Inferior parietal cortex (tissue), 1 donor: ENCODE results near the gene FBLN2.
A peak's percentile ranks its signal among the peaks of the same experiment; 100 is the strongest.

Experiments used
- DNase-seq: peaks from one replicate; pipeline ENCODE4 v3.0.0-alpha.2; 2016; ENCODE audit errors: extremely low spot score

Gene FBLN2

DNA sequence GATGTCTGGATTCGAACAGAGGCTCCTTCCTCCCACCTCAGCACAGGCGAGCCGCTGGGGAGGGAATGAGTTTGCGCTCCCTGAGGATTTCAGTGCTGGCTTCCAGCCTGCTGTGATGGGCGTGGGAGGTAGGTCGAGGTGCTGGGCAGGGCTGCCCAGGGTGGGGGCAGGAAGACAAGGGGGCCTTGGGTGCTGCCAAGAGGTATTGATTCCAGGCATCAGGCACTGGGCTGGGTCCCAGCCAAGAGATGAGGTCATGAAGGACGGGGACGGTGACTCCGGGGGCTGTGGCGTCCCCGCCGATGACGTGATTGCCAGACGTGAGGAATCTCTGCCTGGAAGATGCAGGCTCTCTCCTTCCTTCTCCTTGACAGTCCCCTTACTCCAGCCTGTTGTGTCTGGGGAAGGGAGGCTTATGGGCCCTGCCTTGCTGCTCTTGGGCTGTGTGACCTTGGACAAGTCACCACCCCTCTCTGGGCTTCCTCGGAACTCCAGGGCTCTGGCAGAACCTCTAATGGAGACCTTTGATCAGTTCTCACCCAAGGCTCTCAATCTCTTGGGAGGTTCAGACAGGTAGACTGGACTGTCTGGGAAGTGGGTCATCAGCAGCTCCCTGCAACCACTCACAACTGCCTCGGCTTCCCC lies 116.8 kb downstream of the FBLN2 start:
- no peak for DNase-seq

DNA sequence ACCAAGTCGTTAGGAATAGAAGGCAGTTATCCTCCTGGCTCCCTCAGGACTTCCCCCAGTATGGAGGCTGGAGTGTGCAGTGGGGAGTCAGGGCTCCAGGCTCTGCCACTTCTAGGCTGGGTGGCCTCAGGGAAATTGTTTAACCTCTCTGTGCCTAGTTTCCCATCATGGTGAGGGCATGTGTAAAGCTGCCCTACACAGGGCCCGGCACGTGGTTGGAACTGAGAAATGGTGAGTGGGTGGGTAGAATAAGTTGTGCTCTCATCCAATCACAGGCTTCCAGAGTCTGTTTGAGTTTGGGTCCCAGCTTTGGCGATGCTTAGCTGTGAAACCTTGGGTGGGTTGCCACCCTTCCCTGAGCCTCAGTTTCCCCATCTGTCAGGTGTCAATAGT lies 117.3 kb downstream of the FBLN2 start:
- no peak for DNase-seq

DNA sequence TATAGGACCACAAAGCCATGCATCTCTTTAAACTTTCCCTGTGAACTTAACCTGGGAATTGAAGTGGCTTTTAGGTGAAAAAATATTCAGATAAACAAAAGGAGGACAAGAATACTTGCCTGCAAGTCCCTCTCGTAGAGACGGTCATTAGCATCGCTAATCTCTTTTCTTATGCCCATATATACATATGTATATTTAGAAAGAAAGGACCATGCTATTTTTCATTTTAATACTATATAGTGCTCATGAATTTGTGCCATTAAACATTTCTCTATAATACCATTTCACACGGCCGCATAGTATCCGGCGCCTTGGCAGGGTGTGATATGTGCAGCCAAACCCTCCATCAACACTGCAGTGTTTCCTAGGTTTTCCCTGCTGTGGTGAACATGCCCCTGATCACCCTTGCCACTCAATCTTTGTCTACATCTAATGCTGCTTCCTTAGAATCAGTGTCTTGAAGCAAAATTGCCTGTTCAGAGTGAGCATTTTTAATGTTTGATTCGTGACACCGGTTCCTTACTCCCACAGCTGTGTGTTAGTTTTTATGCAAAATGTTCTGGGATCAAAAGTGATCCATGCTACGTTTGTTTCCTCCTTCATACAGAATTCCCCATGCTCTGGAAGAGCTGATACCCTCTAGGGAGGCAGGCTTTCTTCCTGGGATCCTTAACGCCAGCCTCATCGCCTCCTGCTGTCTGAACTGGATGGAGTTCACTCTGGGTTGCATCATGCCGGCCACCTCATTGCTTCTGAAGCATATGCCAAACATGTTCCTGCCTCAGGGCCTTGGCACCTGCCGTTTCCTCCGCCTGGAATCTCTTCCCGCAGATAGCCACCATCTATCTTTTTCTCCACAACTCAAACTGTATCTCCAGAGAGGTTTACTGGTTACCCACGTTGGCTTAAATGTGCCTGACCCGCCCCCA lies 118.1 kb downstream of the FBLN2 start:
- DNase-seq = no peak

DNA sequence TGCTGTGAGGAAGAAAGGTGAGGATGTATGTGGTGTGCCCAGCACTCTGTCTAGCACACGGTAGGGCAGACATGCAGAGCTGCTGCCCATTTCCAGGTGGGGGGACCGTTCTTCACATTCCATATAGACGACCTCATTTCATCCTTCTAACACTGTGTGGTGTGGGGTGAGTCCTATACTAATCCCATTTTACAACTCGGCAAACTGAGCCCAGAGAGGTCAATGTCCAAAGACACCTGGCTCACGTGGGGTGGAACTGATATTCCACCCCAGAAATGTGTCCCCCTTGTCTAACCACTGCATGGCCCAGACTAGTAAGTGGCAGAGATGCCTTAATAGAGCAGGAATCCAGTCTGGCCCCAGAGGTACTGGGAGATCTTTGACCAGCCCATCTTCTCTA lies 119.2 kb downstream of the FBLN2 start:
- DNase-seq = no peak

DNA sequence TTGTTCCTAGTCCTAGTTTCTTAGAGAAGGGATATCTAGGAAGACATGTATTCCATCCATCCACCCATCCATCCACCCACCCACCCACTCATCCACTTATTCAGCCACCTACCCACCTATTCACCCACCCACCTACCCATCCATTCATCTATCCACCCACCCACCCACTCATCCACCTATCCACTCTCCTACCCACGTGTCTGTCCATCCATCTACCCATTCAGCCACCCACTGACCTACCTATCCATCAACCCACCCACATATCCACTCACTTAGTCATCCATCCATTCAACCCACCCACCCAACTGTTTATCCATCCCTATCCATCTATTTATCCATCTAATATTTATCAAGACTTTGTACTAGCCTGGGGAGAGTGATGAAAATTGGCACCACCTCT lies 120.5 kb downstream of the FBLN2 start:
- no peak for DNase-seq

DNA sequence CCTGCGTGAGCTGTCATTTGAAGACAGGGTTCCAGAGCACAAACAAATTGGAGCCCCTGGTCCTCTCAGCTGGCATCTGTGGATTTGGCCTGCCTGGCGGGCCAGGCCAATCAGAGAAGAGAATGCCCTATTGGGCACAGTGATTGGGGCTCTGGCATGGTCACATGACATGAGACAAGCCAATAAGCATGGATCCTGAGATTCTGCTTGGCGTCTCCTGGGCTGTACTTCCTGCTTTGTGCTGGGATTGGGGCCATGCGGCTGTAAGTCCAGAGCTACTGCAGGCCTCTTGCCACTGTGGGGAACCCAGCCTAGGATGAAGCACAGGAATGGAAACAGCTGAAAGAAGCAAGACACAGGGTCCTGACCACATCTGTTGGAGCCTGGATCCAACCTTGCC lies 121.4 kb downstream of the FBLN2 start:
- DNase-seq = no peak

DNA sequence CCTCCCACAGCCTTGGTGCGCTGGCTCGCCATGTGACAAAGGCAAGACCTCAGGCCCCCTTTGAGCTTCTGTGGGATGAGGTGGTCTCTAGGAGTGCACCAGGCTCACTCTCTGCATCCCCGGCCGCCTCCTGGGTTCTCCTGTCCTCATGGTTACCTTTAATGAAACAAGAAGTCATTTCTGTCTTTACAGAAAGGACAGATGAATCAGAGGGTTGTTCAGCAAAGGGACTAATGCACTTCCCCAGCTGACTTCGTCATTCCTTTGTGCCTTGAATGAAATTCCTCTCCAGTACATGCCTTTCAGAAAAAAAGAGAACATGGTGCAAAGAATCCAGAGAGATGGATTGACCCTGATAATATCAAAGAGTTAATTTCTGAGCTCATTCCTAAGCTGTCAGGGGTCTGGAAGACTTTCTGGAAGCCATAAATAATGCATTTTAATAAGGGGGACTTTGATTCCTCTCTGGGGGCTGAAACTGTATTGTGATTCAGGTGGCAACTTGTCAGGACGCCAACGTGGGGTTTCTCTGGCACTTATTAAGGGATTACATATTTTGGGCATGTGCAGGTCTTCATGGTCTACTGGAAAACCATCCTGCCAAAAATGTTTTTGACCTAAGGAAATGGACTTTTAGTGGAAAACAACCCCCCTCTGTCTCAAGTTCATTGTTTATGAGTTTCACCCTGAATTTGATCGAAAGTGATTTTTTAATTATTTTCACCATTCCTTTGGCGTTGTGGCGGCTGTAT lies 122.7 kb downstream of the FBLN2 start:
- no peak for DNase-seq

DNA sequence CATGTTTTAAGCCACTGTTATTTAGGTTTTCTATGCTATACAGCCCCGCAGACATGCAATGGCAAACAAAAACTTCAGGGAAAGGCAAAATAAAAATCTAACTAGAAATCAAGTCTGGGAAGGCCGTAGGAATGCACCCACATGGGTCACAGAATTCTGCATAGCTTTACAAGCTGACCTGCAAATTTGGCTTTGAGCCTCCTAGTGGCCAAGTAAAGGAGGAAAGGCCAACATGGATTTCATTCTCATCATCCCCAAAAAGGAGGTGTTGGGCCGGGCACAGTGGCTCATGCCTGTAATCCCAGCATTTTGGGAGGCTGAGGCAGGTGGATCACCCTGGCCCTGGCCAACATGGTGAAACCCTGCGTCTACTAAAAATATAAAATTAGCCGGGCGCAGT lies 124.3 kb downstream of the FBLN2 start:
- DNase-seq = no peak

DNA sequence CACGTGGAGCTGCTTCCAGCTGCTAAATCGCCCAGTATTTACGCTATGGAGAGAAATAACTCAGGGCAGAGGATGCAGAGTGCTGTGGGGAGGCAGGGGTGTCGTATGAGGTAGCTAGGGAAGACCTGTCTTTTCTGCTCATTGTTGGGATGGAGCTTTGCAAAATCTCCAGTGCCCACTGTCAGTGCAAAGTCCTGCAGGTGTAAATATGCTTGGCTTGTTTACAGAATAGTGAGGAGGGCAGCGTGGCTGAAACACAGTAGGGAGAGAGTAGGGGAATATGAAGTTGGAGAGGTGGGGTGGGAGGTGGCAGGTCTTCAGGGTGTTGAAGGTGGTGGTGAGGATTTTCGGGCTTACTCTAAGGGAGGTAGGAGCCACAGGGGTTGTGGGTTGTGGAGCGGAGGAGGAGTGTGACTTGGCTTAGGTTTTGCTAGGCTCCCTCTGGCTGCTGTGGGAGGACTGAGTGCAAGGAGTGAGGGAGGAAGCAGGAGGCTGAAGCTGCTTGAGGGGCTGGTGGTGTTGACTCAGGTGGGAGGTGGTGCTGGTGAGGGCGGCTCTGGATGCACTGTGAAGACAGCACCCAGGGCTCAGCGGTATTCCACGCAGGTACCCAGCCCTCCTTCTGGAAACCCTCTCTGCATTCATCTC lies 125.7 kb downstream of the FBLN2 start:
- no peak for DNase-seq

DNA sequence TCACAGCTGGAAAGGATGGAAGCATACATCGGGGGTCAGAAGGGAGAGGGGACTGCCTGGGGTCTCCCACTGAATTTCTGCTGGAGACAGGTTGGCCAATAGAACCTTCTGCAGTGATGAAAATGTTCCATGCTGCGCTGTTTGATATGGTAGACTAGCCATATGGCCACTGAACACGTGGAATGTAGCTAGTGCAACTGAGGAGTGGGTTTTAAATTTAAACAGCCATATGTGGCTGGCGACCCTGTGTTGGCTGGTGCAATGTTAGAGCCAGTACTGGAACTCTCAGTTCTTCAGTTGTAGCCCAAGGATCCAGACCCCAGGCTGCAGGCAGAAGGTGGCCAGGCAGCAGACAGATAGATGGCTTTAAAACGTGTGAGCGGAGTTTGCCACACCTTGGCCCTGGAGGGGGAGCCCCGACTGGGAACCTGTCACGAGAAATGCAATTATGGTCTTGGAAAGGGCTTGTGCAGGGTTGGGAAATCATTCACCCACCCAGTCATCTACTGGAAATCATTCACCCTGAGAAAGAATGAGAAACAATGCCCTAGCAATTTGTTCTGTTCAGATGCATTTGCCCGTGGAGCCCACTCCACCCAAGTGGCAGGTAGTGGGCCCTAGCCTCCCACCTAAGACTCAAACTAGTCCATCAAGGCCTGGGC lies 127.6 kb downstream of the FBLN2 start:
- DNase-seq = no peak

DNA sequence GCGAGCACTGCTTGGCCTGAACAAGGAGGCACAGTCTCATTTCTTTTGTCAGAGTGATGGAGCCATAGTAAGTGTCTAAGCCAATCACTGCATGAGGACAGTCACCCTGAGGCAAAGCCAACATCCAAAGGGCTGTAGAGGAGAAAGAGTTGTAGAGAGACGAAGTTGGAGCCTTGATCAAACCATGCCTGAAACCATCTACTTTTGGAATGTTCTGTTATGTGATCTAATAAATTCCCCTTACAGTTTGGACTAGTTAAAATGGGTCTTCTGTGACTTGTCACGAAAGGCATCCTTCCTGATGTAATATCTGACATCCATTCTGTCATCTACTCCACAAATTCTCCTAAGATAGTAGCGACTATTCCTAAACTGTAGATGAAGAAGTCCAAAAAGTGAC lies 128.3 kb downstream of the FBLN2 start:
- no peak for DNase-seq

DNA sequence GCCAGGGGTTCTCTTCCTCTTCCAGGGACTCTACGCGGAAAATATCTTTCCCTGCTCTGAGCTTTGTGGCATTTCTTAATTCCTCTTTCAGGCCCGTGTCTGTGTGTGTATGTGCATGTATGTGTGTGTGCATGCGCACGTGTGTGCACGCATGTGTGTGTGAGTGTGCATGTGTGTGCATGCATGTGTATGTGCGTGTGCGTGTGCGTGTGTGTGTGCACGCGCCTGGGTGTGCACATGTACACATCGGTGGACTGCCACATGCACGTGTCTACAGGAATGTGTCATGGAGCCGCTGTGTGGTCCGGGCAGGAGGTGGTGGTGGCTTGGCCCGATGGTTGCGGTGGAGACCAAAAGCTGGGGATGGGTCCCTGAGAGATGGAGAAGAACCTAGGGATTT lies 133.0 kb downstream of the FBLN2 start:
- no peak for DNase-seq

DNA sequence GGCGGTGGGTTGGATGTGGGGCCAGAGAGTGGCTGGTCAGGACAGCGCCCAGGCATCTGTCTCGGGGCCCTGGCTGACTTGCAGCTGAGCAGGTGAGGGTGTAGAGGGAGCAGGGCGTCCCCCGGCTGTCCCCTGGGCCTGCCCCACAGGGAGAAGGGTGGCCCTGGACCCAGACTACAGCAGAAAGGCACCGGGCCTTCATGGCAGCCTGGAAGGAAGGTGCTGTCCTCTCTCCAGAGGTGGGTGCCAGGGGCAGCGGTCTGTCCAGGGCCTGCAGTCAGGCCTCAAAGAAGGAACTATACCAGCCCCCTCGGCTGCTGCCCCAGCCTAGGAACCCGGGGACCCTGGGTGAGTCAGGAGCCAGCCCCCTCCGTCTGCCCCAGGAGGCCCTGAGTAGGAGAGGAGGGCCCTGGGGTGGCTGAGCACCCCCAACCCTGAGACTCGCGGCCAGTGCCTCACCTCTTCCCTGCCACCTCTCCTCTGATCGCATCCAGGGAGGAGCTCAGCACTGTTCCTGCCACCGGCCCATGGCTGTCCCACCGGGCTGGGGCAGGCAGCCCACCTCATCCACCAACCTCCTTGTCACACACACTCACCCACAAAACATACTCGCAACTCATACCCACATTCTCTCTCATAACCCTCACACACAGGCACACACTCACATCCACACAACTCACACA lies 133.5 kb downstream of the FBLN2 start:
- DNase-seq = no peak

DNA sequence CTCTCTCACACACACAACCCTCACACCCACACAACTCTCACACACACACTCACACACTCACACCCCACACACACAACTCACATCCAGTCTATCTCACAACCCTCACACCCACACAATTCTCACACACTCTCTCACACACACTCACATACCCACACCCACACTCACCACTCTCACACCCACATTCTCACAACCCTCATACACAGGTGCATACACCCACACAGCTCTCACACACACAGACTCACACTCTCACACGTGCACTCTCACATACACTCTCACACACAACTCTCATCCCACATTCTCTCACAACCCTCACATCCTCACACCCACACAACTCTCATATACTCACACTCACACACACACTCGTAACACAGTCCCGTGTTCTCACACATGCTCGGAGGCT lies 134.4 kb downstream of the FBLN2 start:
- no peak for DNase-seq

DNA sequence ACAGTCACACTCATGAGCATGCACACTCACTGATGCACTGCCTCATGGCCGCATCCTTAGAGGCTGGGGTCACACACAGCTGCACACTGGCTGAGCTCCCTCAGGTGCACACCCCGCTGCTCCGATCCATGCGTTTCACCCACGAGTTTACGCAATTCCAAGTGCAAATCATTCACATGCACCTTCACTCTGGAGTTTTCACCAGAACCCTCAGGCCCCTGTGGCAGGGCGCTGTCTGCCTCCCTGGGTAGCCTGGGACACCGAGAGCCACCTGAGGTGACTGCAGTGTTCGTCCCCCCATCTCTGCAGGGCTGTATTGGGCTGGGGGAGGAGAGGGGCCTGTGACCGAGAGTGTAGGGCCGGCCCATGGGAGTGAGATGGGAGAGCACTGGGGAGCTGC lies 134.8 kb downstream of the FBLN2 start:
- no peak for DNase-seq

DNA sequence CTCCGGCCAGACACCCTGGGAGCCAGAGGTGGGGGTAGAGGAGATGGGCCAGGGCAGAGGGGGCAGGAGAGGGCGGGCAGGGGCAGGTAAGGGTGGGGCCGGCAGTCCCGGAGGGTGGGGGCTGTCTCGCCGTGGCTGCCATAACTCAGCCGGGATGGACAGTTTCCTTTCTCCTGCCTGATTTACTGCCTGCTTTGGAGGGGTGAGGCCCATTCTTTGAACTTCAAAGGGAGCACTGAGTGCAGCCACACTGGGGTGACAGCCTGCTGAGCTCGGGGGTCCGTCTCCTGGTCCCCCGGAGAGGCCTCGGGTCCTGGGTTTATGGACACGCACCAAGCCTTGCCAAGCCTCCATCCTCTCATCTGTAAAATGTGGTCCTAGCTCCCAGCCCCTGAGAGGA lies 135.4 kb downstream of the FBLN2 start:
- no peak for DNase-seq

DNA sequence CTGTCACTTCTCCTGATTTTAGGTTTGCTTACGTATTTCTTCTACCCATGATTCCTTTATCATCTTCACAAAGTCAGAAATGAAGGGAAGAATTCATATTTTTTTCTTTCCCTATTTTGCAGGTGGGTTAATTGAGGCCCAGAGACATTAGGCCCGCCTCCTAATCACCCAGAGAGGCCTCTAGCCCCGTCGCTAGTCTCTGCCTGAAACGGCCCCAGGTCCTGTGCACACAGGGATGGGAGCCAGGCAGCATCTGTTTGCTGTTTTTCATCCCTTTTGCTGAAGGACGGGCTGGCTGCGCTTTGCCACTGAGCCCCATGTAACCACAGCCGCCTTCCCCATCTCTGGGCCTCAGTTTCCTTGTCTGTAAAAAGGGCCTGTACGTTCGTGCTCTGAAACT lies 135.9 kb downstream of the FBLN2 start:
- DNase-seq = no peak

DNA sequence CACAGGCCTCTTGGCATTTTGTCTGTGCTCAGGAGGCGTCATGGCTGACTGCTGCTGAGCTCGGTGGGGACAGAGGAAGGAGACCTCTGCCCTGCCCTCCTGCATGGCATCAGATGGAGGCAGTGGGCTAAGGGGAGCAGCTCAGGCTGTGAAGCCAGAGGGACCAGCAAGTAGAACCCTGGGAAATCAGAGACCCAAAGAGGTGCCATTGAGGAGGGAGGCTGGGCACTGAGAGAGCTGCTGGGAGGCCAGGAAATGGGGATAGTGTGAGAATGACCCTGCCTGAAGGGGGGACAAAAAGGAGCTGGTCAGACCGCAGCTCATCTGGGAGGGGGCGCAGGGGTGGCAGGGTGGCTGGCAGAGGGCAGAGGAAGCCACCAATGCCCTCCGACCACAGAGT lies 136.8 kb downstream of the FBLN2 start:
- DNase-seq = no peak

DNA sequence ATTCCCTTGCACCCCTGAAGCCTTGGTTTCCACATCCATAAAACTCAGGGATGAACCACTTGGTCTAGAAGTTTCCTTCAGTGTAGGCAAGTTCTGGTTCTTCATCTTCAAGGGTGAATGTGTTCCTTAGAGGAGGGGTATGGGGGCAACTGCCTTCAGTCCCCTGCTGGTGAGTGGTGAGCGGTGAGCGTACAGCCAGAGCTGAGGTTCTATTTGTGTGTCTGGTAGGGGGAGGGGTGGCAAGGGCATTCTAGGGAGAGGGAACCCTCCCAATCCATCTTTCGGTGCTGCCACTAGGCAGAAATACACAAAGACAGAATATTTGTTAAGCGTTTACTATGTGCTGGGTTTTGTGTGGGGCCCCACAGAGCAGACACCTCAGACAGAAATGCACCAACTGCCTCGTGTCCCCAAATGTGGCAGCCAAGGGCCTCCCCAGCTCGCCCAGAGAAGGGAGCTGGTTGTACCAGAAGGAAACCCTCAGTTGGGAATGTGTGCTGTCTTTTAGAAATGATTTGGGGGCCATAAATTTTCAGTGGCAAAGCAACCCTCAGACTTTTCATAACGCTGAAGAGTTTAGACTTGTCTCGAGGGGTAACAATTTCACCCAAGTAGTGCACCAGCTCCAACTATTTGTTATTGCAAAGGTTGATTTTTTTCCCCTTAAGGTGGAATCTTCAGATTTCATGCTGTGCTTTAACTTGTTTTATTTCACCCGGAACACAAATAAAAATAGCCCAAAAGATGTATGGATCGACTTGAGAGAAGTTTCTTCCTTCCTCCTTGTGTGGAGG lies 137.6 kb downstream of the FBLN2 start:
- peak; percentile 15 for DNase-seq

DNA sequence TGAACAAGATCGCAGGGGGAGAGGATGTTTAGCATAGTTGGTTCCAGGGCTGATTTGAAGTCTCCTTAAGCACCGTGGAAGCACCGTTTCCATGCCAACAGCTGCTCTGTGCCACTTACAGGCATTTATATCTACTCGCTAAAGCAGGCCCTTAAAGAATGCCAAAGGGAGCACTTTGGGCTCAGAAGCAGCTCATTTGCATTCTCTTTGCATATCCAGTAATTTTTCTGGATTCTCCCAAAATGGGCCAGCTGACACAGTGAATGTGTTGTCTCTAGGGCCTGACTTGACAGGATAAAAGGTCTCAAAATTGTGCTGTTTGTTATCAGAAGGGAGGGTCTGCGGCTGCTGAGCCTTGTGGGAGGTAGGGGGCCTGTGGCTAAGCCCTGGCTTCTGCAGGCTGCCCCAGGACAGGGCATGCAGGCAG lies 138.6 kb downstream of the FBLN2 start:
- peak; percentile 62 for DNase-seq
